Gastroesophageal sphincter (tissue), 3 donors: ENCODE measurements around the gene TRIM43B.

Experiments
- EP300 ChIP-seq: sonication (generic); formaldehyde crosslinking; IDR thresholded peaks from one replicate; pipeline ENCODE4 v1.6.1; 2017; ENCODE audit warnings: antibody characterized with exemption, mild to moderate bottlenecking
- POLR2A ChIP-seq, 2 donors: fragments of 450-650 bp; IDR thresholded peaks; one replicate each; pipeline ENCODE4 v1.6.1; 2017; ENCODE audit warnings: antibody characterized with exemption in 2 of 2, mild to moderate bottlenecking in 2 of 2, moderate library complexity in 1 of 2
- POLR2AphosphoS5 ChIP-seq: sonication (generic); formaldehyde crosslinking; IDR thresholded peaks from one replicate; pipeline ENCODE4 v1.6.1; 2017; ENCODE audit warnings: antibody characterized with exemption
- TF ChIP-seq, protein P1 (sequence below), 4 experiments: fragments of 200-600 bp in 2 of 4; fragments of 450-650 bp in 2 of 4; sonication (generic) in 1 of 4; IDR thresholded peaks; one replicate each; pipeline ENCODE4 v1.5.1; 2017 to 2019; ENCODE audit warnings: antibody characterized with exemption in 4 of 4, mild to moderate bottlenecking in 2 of 4, moderate library complexity in 2 of 4

DNA sequence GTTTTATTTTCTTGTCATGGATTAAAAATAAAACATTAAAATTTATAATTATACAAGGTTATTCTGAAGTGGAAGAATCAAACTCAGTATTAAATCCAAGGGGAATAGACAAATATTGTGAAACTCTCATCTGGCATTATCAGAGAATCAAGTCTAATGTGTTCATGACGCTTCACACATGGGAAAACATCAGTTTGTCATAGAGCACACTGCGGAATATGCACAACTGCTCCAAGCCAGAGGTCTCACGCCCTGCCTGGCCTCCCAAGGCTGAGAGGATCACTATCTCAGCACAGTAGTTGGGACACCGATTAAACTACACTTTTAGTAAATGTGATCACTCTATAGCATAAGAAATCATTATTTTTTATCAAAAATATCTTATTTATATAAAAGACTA lies 20.7 kb upstream of the TRIM43B start:
- TF ChIP-seq, protein P1, sequence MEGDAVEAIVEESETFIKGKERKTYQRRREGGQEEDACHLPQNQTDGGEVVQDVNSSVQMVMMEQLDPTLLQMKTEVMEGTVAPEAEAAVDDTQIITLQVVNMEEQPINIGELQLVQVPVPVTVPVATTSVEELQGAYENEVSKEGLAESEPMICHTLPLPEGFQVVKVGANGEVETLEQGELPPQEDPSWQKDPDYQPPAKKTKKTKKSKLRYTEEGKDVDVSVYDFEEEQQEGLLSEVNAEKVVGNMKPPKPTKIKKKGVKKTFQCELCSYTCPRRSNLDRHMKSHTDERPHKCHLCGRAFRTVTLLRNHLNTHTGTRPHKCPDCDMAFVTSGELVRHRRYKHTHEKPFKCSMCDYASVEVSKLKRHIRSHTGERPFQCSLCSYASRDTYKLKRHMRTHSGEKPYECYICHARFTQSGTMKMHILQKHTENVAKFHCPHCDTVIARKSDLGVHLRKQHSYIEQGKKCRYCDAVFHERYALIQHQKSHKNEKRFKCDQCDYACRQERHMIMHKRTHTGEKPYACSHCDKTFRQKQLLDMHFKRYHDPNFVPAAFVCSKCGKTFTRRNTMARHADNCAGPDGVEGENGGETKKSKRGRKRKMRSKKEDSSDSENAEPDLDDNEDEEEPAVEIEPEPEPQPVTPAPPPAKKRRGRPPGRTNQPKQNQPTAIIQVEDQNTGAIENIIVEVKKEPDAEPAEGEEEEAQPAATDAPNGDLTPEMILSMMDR (IDR thresholded peaks at IDR 0.05), result no peak
- TF ChIP-seq POLR2AphosphoS5 (no peak), POLR2A (IDR thresholded peaks at IDR 0.05) (no peak), EP300 (no peak)
